Adrenal gland (tissue), 12 donors: ENCODE results near the gene HTR7. TPM values are rescaled to one million over a fixed set of nuclear protein-coding genes. Genes with fewer than 3 reads are reported as not detected.
"Not testable (repeated sequence)": the region's sequence is repeated elsewhere in the genome, so short reads cannot be mapped to it uniquely, and the experiment has no call there.

Experiments used
- DNase-seq, 7 donors: peaks; one replicate each; pipeline ENCODE4 v3.0.0-alpha.2; 2019 to 2020
- H3K27ac ChIP-seq, 5 donors: fragments of 200-600 bp; sonication (generic) in 4 of 5; 1 replicate in 3 of 5; 2 replicates in 2 of 5; pipeline versions ENCODE4 v1.5.1 to v1.8.0; 2016 to 2020; ENCODE audit warnings: mild to moderate bottlenecking in 1 of 5
- H3K27me3 ChIP-seq: fragments of 200-600 bp; 2 replicates; pipeline ENCODE4 v1.8.0; 2021
- H3K36me3 ChIP-seq, 2 donors: fragments of 200-600 bp; replicated peaks in 1 of 2; 1 replicate in 1 of 2; 2 replicates in 1 of 2; pipeline versions ENCODE4 v1.5.1 to v1.8.0; 2018 to 2022
- H3K4me1 ChIP-seq, 2 donors: fragments of 200-600 bp; replicated peaks in 1 of 2; 1 replicate in 1 of 2; 2 replicates in 1 of 2; pipeline versions ENCODE4 v1.5.1 to v1.8.0; 2018 to 2021
- H3K4me3 ChIP-seq, 4 donors: fragments of 200-600 bp; sonication (generic) in 3 of 4; one replicate each; pipeline ENCODE4 v1.5.1; 2016 to 2018
- H3K9me3 ChIP-seq, 3 donors: fragments of 200-600 bp; sonication (generic) in 1 of 3; replicated peaks in 1 of 3; 1 replicate in 2 of 3; 2 replicates in 1 of 3; pipeline versions ENCODE4 v1.5.1 to v1.8.0; 2016 to 2021
- CTCF ChIP-seq, 6 experiments: fragments of 450-650 bp in 4 of 6; fragments of 200-600 bp in 2 of 6; sonication (generic) in 1 of 6; IDR thresholded peaks; 1 replicate in 5 of 6; 2 replicates in 1 of 6; pipeline versions ENCODE4 v1.5.1 to v1.8.0; 2016 to 2021; ENCODE audit warnings: antibody characterized with exemption in 6 of 6, mild to moderate bottlenecking in 2 of 6, moderate library complexity in 1 of 6
- POLR2A ChIP-seq, 2 donors: fragments of 450-650 bp; IDR thresholded peaks; one replicate each; pipeline ENCODE4 v1.6.1; 2017; ENCODE audit warnings: antibody characterized with exemption in 2 of 2, mild to moderate bottlenecking in 2 of 2, moderate library complexity in 1 of 2
- WGBS, 4 donors: extraction: QIAGEN DNeasy Blood & Tissue Kit in 2 of 4; methylation state at CpG; one replicate each; pipeline versions ENCODE4 v1.1.5 to v1.1.7; 2013 to 2017; 5-methylcytosine and 5-hydroxymethylcytosine counted together
- intact Hi-C, 2 donors: fragments of 100-400 bp; cut with DNase I; formaldehyde crosslinking; loops; one replicate each; pipeline versions ENCODE4 v1.14.1 to v1.15.0; 2022 to 2023
- polyA plus RNA-seq, 3 donors: library from polyadenylated mRNA; stranded (reverse); fragments of 200-250 nt in 2 of 3; fragments of 350-450 nt in 1 of 3; fragmentation: Illumina TruSeq in 1 of 3; extraction: RNeasy Lipid Tissue Mini Kit (QIAGEN cat#74804) in 1 of 3; gene quantifications; one replicate each; pipeline ENCODE4 v1.2.3, GENCODE V29; 2013 to 2014
- total RNA-seq, 9 donors: library from RNA; depleted of rRNA in 4 of 9; stranded (reverse); fragments of >200 nt in 4 of 9; fragments of 120-200 nt in 1 of 9; fragmentation: NEBNext Ultra II Directional in 1 of 9; extraction: Animal tissue kit (Norgen Biotek cat#: 25700) in 1 of 9; gene quantifications; one replicate each; pipeline versions ENCODE4 v1.1.0 to v1.2.4, GENCODE V29; 2013 to 2023
- donor health status: healthy with polysubstance abuse.
- donor health status: Bipolar disorder and iron deficiency.
- donor health status: DM: yes; HTN: yes; CAD: no.
- donor health status: DM: no; HTN: no; CAD: no.
- donor health status: DM: no; HTN: no; CAD: no.
- donor health status: DM: yes; HTN: yes; CAD: no.

The HTR7 gene
- total and polyA plus RNA-seq, 12 donors: 0.03 to 0.50 (median 0.35) TPM; not detected in 1

GRCh38 chr10:90817128-90817889, 40.5 kb downstream of the HTR7 start:
- no peak for DNase-seq
- TF ChIP-seq CTCF (IDR thresholded peaks at IDR 0.05) (no peak), POLR2A (IDR thresholded peaks at IDR 0.05) (no peak)
- no peaks in the 10 kb centered on the region for H3K36me3 ChIP-seq
- no peaks in the 10 kb centered on the region for H3K4me1 ChIP-seq
- H3K27me3 ChIP-seq: no peaks in the 10 kb centered on the region
- WGBS, 4 donors: 67 to 78% (median 72%) methylated on average over 2 of the region's 2 CpGs
- H3K4me3 ChIP-seq: no peak overlapping the region
- intact Hi-C loops: no loop called here
- H3K9me3 ChIP-seq: no peaks in the 10 kb centered on the region
- H3K27ac ChIP-seq: no peak overlapping the region

- intact Hi-C loops: no loop called here
- Histone ChIP-seq H3K36me3 (no peaks in the 10 kb centered on the region), H3K4me3 (no peak overlapping the region), H3K9me3 (no peaks in the 10 kb centered on the region), H3K27me3 (no peaks in the 10 kb centered on the region), H3K27ac (no peak overlapping the region), H3K4me1 (no peaks in the 10 kb centered on the region)
- WGBS, 4 donors: 49 to 71% (median 65%) methylated on average over 5 of the region's 5 CpGs
- no peak for DNase-seq
- TF ChIP-seq POLR2A (IDR thresholded peaks at IDR 0.05): no peak
- TF ChIP-seq CTCF (IDR thresholded peaks at IDR 0.05): no peak
These were observed 41.4 kb downstream of the HTR7 start for GRCh38 chr10:90816466-90816865.

- 88 to 93% (median 90%) methylated on average over 5 to 7 of the region's 7 CpGs for WGBS, 4 donors
- H3K36me3 ChIP-seq: no peaks in the 10 kb centered on the region
These were observed 44.1 kb downstream of the HTR7 start for GRCh38 chr10:90813594-90814365.

GRCh38 chr10:90807106-90807505, 50.7 kb downstream of the HTR7 start:
- H3K4me3 ChIP-seq, H3K9me3 ChIP-seq, H3K27ac ChIP-seq, H3K4me1 ChIP-seq, intact Hi-C loops, H3K27me3 ChIP-seq, H3K36me3 ChIP-seq, DNase-seq: not testable (repeated sequence)
- WGBS, 4 donors: 82 to 86% (median 84%) methylated on average over 4 of the region's 4 CpGs

More at GRCh38 chr10:90813594-90814365, 44.1 kb downstream of the HTR7 start:
- no peak for DNase-seq
- TF ChIP-seq CTCF (IDR thresholded peaks at IDR 0.05): no peak
- TF ChIP-seq POLR2A (IDR thresholded peaks at IDR 0.05): no peak
- H3K4me3 ChIP-seq: no peak overlapping the region
- H3K27ac ChIP-seq: no peak overlapping the region
- H3K9me3 ChIP-seq: no peaks in the 10 kb centered on the region
- H3K27me3 ChIP-seq: no peaks in the 10 kb centered on the region
- intact Hi-C loops: no loop called here
- no peaks in the 10 kb centered on the region for H3K4me1 ChIP-seq
